H1 (cell line): ENCODE measurements around the gene BPIFB3. TPM values are rescaled to one million over a fixed set of nuclear protein-coding genes. Genes with fewer than 3 reads are reported as not detected.

Source experiments
- CTCF ChIA-PET: fragments of 300-600 bp; sonication (Branson Sonifier 250); formaldehyde crosslinking; loops from one replicate; lab custom pipeline; 2021; ENCODE audit not compliant: partially characterized antibody; lab: Charles Lee
- POLR2A ChIA-PET: fragments of 300-600 bp; sonication (Branson Sonifier 250); formaldehyde crosslinking; loops from one replicate; lab custom pipeline; 2021; ENCODE audit warnings: inconsistent platforms; ENCODE audit not compliant: partially characterized antibody; lab: Charles Lee
- DNase-seq, 2 experiments: peaks; one replicate each; pipeline versions ENCODE4 v3.0.0 to v3.0.0-alpha.2; 2010 to 2022; ENCODE audit warnings: low spot score in 2 of 2, low read depth in 1 of 2, mixed read lengths in 1 of 2
- FAIRE-seq: peaks from 2 replicates; lab custom pipeline; 2011; peaks lifted over from hg19 to GRCh38; lab: Jason Lieb, UNC
- H2AFZ ChIP-seq: 2 replicates; pipeline ENCODE4 v1.8.1; 2012; ENCODE audit warnings: low read length, inconsistent platforms
- H2AK5ac ChIP-seq: 2 replicates; pipeline ENCODE4 v1.6.1; 2013; ENCODE audit warnings: low read depth, low read length
- H2BK120ac ChIP-seq: replicated peaks from 2 replicates; pipeline ENCODE3; 2013; ENCODE audit warnings: low read depth, low read length, inconsistent platforms
- H2BK12ac ChIP-seq: 2 replicates; pipeline ENCODE4 v1.6.1; 2013; ENCODE audit warnings: low read depth, low read length
- H2BK15ac ChIP-seq: 2 replicates; pipeline ENCODE4 v1.6.1; 2013; ENCODE audit warnings: low read length
- H2BK20ac ChIP-seq: 2 replicates; pipeline ENCODE4 v1.6.1; 2013; ENCODE audit warnings: low read length
- H2BK5ac ChIP-seq: 2 replicates; pipeline ENCODE4 v1.6.1; 2013; ENCODE audit warnings: low read depth, low read length
- H3K14ac ChIP-seq: 2 replicates; pipeline ENCODE4 v1.6.1; 2013; ENCODE audit warnings: inconsistent platforms; ENCODE audit not compliant: insufficient read length
- H3K18ac ChIP-seq: 2 replicates; pipeline ENCODE4 v1.6.1; 2013; ENCODE audit warnings: low read length; ENCODE audit errors: extremely low read depth
- H3K23ac ChIP-seq: 2 replicates; pipeline ENCODE4 v1.6.1; 2013; ENCODE audit warnings: inconsistent platforms; ENCODE audit not compliant: insufficient read length
- H3K23me2 ChIP-seq: 2 replicates; pipeline ENCODE4 v1.6.1; 2013; ENCODE audit warnings: low read depth, low read length
- H3K27ac ChIP-seq: 2 replicates; pipeline ENCODE4 v1.6.1; 2011; ENCODE audit warnings: low read depth, low read length, inconsistent platforms
- H3K27me3 ChIP-seq, 4 experiments: replicated peaks in 1 of 4; 1 replicate in 1 of 4; 2 replicates in 3 of 4; pipeline versions ENCODE4 v1.6.1 to v1.8.1; 2011 to 2013; ENCODE audit warnings: low read length in 3 of 4, mild to moderate bottlenecking in 3 of 4, inconsistent platforms in 2 of 4, mixed read lengths in 2 of 4, moderate library complexity in 1 of 4; ENCODE audit not compliant: control insufficient read depth in 3 of 4, insufficient read depth in 3 of 4; ENCODE audit errors: extremely low read depth in 1 of 4
- H3K36me3 ChIP-seq, 4 experiments: 2 replicates each; pipeline versions ENCODE4 v1.6.1 to v1.8.1; 2011 to 2013; ENCODE audit warnings: mild to moderate bottlenecking in 4 of 4, low read length in 3 of 4, moderate library complexity in 2 of 4, control low read depth in 1 of 4, inconsistent platforms in 1 of 4; ENCODE audit not compliant: insufficient read depth in 4 of 4, control insufficient read depth in 2 of 4
- H3K4ac ChIP-seq: replicated peaks from 2 replicates; pipeline ENCODE3; 2013; ENCODE audit warnings: low read length, low read depth, mixed read lengths, inconsistent platforms; ENCODE audit not compliant: insufficient read length
- H3K4me1 ChIP-seq, 4 experiments: replicated peaks in 1 of 4; 1 replicate in 1 of 4; 2 replicates in 3 of 4; pipeline versions ENCODE4 v1.6.1 to v1.8.1; 2011 to 2013; ENCODE audit warnings: low read length in 3 of 4, inconsistent platforms in 2 of 4, mixed read lengths in 1 of 4; ENCODE audit not compliant: insufficient read depth in 4 of 4, control insufficient read depth in 3 of 4
- H3K4me2 ChIP-seq, 2 experiments: 2 replicates each; pipeline versions ENCODE4 v1.6.1 to v1.8.1; 2011 to 2013; ENCODE audit warnings: low read depth in 2 of 2, low read length in 2 of 2, control low read depth in 1 of 2, inconsistent platforms in 1 of 2, mild to moderate bottlenecking in 1 of 2; ENCODE audit not compliant: insufficient read depth in 1 of 2
- H3K4me3 ChIP-seq, 4 experiments: fragments of 200-600, 300-600 bp in 1 of 4; sonication (generic), shearing (Covaris generic), sonication (Bioruptor Twin) in 1 of 4; 2 replicates each; pipeline versions ENCODE4 v1.5.1 to v1.8.1; 2011 to 2016; ENCODE audit warnings: low read length in 4 of 4, low read depth in 3 of 4, control low read depth in 2 of 4, inconsistent platforms in 2 of 4, mild to moderate bottlenecking in 2 of 4, mixed read lengths in 1 of 4, moderate library complexity in 1 of 4; ENCODE audit not compliant: insufficient read depth in 2 of 4; ENCODE audit errors: extremely low read depth in 1 of 4
- H3K56ac ChIP-seq: replicated peaks from 2 replicates; pipeline ENCODE3; 2013; ENCODE audit warnings: low read depth, mild to moderate bottlenecking, mixed read lengths, low read length, inconsistent platforms; ENCODE audit not compliant: insufficient read length
- H3K79me1 ChIP-seq: 2 replicates; pipeline ENCODE4 v1.6.1; 2013; ENCODE audit warnings: low read depth, low read length, control low read depth
- H3K79me2 ChIP-seq, 2 experiments: 2 replicates each; pipeline versions ENCODE4 v1.6.1 to v1.8.1; 2012 to 2013; ENCODE audit warnings: low read length in 2 of 2, mild to moderate bottlenecking in 2 of 2, inconsistent platforms in 1 of 2; ENCODE audit not compliant: insufficient read depth in 2 of 2, control insufficient read depth in 1 of 2
- H3K9ac ChIP-seq, 4 experiments: replicated peaks in 1 of 4; 1 replicate in 1 of 4; 2 replicates in 3 of 4; pipeline versions ENCODE4 v1.6.1 to v1.8.1; 2011 to 2013; ENCODE audit warnings: low read depth in 3 of 4, low read length in 3 of 4, control low read depth in 2 of 4, mild to moderate bottlenecking in 2 of 4, moderate library complexity in 2 of 4, inconsistent platforms in 1 of 4; ENCODE audit errors: extremely low read depth in 1 of 4
- H3K9me3 ChIP-seq, 2 experiments: 2 replicates each; pipeline versions ENCODE4 v1.6.1 to v1.8.1; 2012 to 2013; ENCODE audit warnings: mild to moderate bottlenecking in 2 of 2, moderate library complexity in 2 of 2, control low read depth in 1 of 2, inconsistent platforms in 1 of 2, low read depth in 1 of 2, low read length in 1 of 2, mixed read lengths in 1 of 2; ENCODE audit not compliant: insufficient read depth in 2 of 2
- H4K20me1 ChIP-seq, 2 experiments: replicated peaks in 1 of 2; 2 replicates each; pipeline versions ENCODE3 to v1.8.1; 2011 to 2013; ENCODE audit warnings: inconsistent platforms in 2 of 2, low read length in 2 of 2, mild to moderate bottlenecking in 1 of 2; ENCODE audit not compliant: insufficient read depth in 2 of 2, control insufficient read depth in 1 of 2
- H4K5ac ChIP-seq: 2 replicates; pipeline ENCODE4 v1.6.1; 2013; ENCODE audit warnings: low read length, low read depth, mixed read lengths, inconsistent platforms; ENCODE audit not compliant: insufficient read length
- H4K8ac ChIP-seq: 2 replicates; pipeline ENCODE4 v1.8.0; 2013; ENCODE audit warnings: mild to moderate bottlenecking, moderate library complexity, low read length, inconsistent platforms; ENCODE audit not compliant: insufficient read depth; ENCODE audit errors: extremely low read depth
- H4K91ac ChIP-seq: replicated peaks from 2 replicates; pipeline ENCODE3; 2013; ENCODE audit warnings: low read length, mixed read lengths, inconsistent platforms; ENCODE audit not compliant: insufficient read length
- MAX ChIP-seq: IDR thresholded peaks from 2 replicates; pipeline ENCODE4 v1.6.1; 2012; ENCODE audit warnings: inconsistent platforms
- RXRA ChIP-seq: IDR thresholded peaks from 2 replicates; pipeline ENCODE4 v1.6.1; 2011; ENCODE audit warnings: low read depth, mild to moderate bottlenecking, low read length, moderate library complexity; ENCODE audit not compliant: insufficient read depth
- SP2 ChIP-seq: IDR thresholded peaks from 2 replicates; pipeline ENCODE4 v1.6.1; 2012; ENCODE audit warnings: mild to moderate bottlenecking, low read length, inconsistent platforms
- WGBS, 2 experiments: shearing (Covaris generic) in 1 of 2; methylation state at CpG; one replicate each; pipeline versions ENCODE4 v1.1.6 to v1.1.7; 2013 to 2015; ENCODE audit warnings: low lambda C conversion rate in 2 of 2, mixed read lengths in 2 of 2, inconsistent platforms in 1 of 2, low coverage in 1 of 2, missing lambda C conversion rate in 1 of 2; ENCODE audit not compliant: insufficient replicate concordance in 2 of 2, insufficient coverage in 1 of 2, insufficient read length in 1 of 2; ENCODE audit errors: extremely low coverage in 1 of 2, missing lambda C conversion rate in 1 of 2; 5-methylcytosine and 5-hydroxymethylcytosine counted together
- polyA plus RNA-seq, 7 experiments: library from polyadenylated mRNA; depleted of rRNA in 3 of 7; stranded (reverse) in 5 of 7; unstranded in 2 of 7; fragments of >200 nt in 5 of 7; fragments of 200-250 nt in 2 of 7; gene quantifications; 1 replicate in 5 of 7; 2 replicates in 1 of 7; 4 replicates in 1 of 7; pipeline versions ENCODE4 v1.2.1 to v1.2.3, GENCODE V29; 2011 to 2013; ENCODE audit warnings: missing spikeins in 2 of 7, mixed read lengths in 2 of 7
- total RNA-seq: library from RNA; stranded (reverse); fragmentation: NEBNext Ultra II Directional; extraction: Animal tissue kit (Norgen Biotek cat#: 25700); gene quantifications from 2 replicates; pipeline ENCODE4 v1.2.1, GENCODE V29; 2021

BPIFB3 gene
- total and polyA plus RNA-seq, 2 of the 8 experiments (the other 6 are each of a cell fraction or from before 2014, with no cell fraction given): not detected

DNA sequence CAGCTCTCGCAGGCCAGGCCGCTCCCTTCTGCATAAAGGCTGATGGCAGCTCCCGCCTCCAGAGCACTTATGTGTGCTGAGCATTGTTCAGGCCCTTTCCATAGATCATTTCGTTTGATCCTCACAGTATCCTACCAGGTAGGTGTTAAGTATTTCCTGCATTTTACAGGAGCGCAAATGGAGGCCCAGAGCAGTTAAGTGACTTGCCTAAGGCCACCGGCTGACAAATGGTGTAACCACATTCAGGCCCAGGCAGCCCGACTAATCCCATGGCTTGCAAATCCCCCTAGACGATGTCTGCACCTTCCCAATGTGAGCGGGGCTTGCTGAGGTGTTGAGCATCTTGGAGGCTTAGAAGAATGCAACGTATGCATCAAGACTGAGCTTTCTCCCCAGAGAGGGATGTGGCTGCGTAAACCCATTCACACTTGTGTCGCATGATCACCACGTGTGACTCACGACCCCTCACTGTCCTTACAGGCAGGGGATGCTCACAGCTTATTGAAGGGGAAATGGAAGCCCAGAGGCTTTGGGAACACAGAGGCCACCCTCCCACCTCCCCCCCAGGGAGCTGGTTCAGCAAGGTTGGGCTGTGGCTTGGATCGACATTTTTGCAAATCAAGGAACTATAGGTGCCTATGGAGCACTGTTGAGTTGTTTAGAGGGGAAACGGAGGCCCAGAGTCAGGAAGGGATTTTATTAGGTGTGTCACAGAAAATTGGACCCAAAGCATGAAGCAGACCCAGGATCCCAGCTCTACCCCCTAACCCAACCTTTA, 39.2 kb upstream of the BPIFB3 start:
- peaks cover 0 to 11% (median 0%) of the 10 kb centered on the region in 4 experiments; a peak in 2 of 7 replicates for H3K4me1 ChIP-seq
- no peaks in the 10 kb centered on the region for H3K9me3 ChIP-seq
- POLR2A ChIA-PET: no interaction called here
- peak; percentile 46; the same call in 1 of the 2 replicates for TF ChIP-seq MAX
- no peak for TF ChIP-seq SP2
- TF ChIP-seq RXRA: no peak
- no peak overlapping the region for H4K5ac ChIP-seq
- no peak overlapping the region for H3K23ac ChIP-seq
- H3K56ac ChIP-seq: no peak overlapping the region
- H3K27me3 ChIP-seq: no peaks in the 10 kb centered on the region
- H3K36me3 ChIP-seq: no peaks in the 10 kb centered on the region
- H4K91ac ChIP-seq: no peak overlapping the region
- 0 out of 2 replicates have a peak overlapping the region, but pooled peaks have one; percentile 9 for H2AFZ ChIP-seq
- no peak overlapping the region for H3K4me2 ChIP-seq
- FAIRE-seq: no peak
- no peaks in the 10 kb centered on the region for H3K23me2 ChIP-seq
- H3K18ac ChIP-seq: peak overlapping the region; percentile 32; the same call in 1 of the 2 replicates
- WGBS, 2 experiments: 79% methylated on average over 16 of the region's 16 CpGs; no CpG with 5 or more reads in 1 of the 2 experiments
- no peak overlapping the region for H3K27ac ChIP-seq
- H3K79me2 ChIP-seq: no peaks in the 10 kb centered on the region
- H2BK20ac ChIP-seq: no peak overlapping the region
- H4K20me1 ChIP-seq: peaks cover 0 to 2% of the 10 kb centered on the region in 2 experiments
- no peak overlapping the region; the same call in 1 of the 2 replicates for H4K8ac ChIP-seq
- 0 out of 2 replicates have a peak overlapping the region, but pooled peaks have one; percentile 21 for H2BK15ac ChIP-seq
- H3K79me1 ChIP-seq: no peaks in the 10 kb centered on the region
- DNase-seq: no peak
- no peak overlapping the region for H3K4me3 ChIP-seq
- no peak overlapping the region for H2AK5ac ChIP-seq
- H3K9ac ChIP-seq: no peak overlapping the region
- no peak overlapping the region for H2BK5ac ChIP-seq
- H3K4ac ChIP-seq: no peak overlapping the region
- H3K14ac ChIP-seq: no peak overlapping the region
- no peak overlapping the region for H2BK120ac ChIP-seq
- CTCF ChIA-PET: interaction anchor here (0.6 to 11.8 kb wide), 9 partner anchors 8 to 269 kb away, joined by 3 to 86 read pairs (median 5); partner anchors contain the start of genes BPIFB2 and SUN5
- H2BK12ac ChIP-seq: 0 out of 2 replicates have a peak overlapping the region, but pooled peaks have one; percentile 50
